GM18517 (cell line): ENCODE data around the gene FRAS1.
"Not testable (repeated sequence)": the region's sequence is repeated elsewhere in the genome, so short reads cannot be mapped to it uniquely, and the experiment has no call there.

ENCODE experiments used
- ATAC-seq: cut with Tn5 transposase; IDR thresholded peaks from one replicate; pipeline ENCODE4 v1.9.1; 2021; ENCODE audit warnings: mild to moderate bottlenecking, moderate library complexity; ENCODE audit not compliant: unreplicated experiment

Gene FRAS1

GRCh38 chr4:78265006-78265405 lies 207.9 kb downstream of the FRAS1 start:
- ATAC-seq, result no peak

GRCh38 chr4:78267790-78268189 lies 210.7 kb downstream of the FRAS1 start:
- ATAC-seq, result no peak

GRCh38 chr4:78268597-78268996 lies 211.5 kb downstream of the FRAS1 start:
- ATAC-seq, result no peak

GRCh38 chr4:78275450-78275849 lies 218.3 kb downstream of the FRAS1 start:
- ATAC-seq, result not testable (repeated sequence)

GRCh38 chr4:78286281-78286680 lies 229.2 kb downstream of the FRAS1 start:
- no peak for ATAC-seq

- ATAC-seq, result no peak
Observed at GRCh38 chr4:78288327-78288726, 231.2 kb downstream of the FRAS1 start.

- no peak for ATAC-seq
Observed at GRCh38 chr4:78291277-78291676, 234.2 kb downstream of the FRAS1 start.

- no peak for ATAC-seq
Observed at GRCh38 chr4:78292341-78292740, 235.2 kb downstream of the FRAS1 start.

GRCh38 chr4:78292856-78293255 lies 235.7 kb downstream of the FRAS1 start:
- ATAC-seq, result no peak

- no peak for ATAC-seq
Observed at GRCh38 chr4:78293348-78293747, 236.2 kb downstream of the FRAS1 start.

GRCh38 chr4:78293821-78294301 lies 236.7 kb downstream of the FRAS1 start:
- ATAC-seq, result no peak

- no peak for ATAC-seq
Observed at GRCh38 chr4:78296261-78296660, 239.1 kb downstream of the FRAS1 start.

GRCh38 chr4:78297116-78297800 lies 240.1 kb downstream of the FRAS1 start:
- peak; percentile 45 for ATAC-seq

GRCh38 chr4:78298618-78299017 lies 241.5 kb downstream of the FRAS1 start:
- no peak for ATAC-seq

- no peak for ATAC-seq
Observed at GRCh38 chr4:78299565-78299972, 242.4 kb downstream of the FRAS1 start.

- not testable (repeated sequence) for ATAC-seq
Observed at GRCh38 chr4:78307263-78307662, 250.1 kb downstream of the FRAS1 start.

GRCh38 chr4:78308517-78308916 lies 251.4 kb downstream of the FRAS1 start:
- no peak for ATAC-seq

- no peak for ATAC-seq
Observed at GRCh38 chr4:78309352-78309751, 252.2 kb downstream of the FRAS1 start.

- ATAC-seq, result no peak
Observed at GRCh38 chr4:78310007-78310739, 253.1 kb downstream of the FRAS1 start.

- ATAC-seq, result no peak
Observed at GRCh38 chr4:78310740-78311115, 253.6 kb downstream of the FRAS1 start.

- no peak for ATAC-seq
Observed at GRCh38 chr4:78311306-78311705, 254.2 kb downstream of the FRAS1 start.

GRCh38 chr4:78312989-78313753 lies 256.0 kb downstream of the FRAS1 start:
- no peak for ATAC-seq
